Panc1 (cell line): Measurements from ENCODE around the gene FGD1. TPM values are rescaled to one million over a fixed set of nuclear protein-coding genes. Genes with fewer than 3 reads are reported as not detected.

Experiments used
- ATAC-seq: fragments of 200-7000 bp; cut with Tn5 transposase; 2 replicates; pipeline ENCODE4 v1.9.1; 2020; ENCODE audit warnings: mild to moderate bottlenecking, moderate library complexity
- BruUV-seq: library from RNA; stranded (reverse); fragments of 400-500 nt; replicated peaks from 2 replicates; lab custom pipeline; 2021; lab: Mats Ljungman, UMichigan
- CTCF ChIA-PET: fragments of 300-600 bp; sonication (Branson Sonifier 250); formaldehyde crosslinking; loops from one replicate; lab custom pipeline; 2022; ENCODE audit warnings: antibody characterized with exemption; lab: Charles Lee
- POLR2A ChIA-PET: fragments of 300-600 bp; sonication (Branson Sonifier 250); formaldehyde crosslinking; loops from one replicate; lab custom pipeline; 2022; ENCODE audit warnings: antibody characterized with exemption; lab: Charles Lee
- DNase-seq: peaks from one replicate; pipeline ENCODE4 v3.0.0-alpha.2; 2010; ENCODE audit warnings: low read depth, low spot score
- H3K27ac ChIP-seq: 2 replicates; pipeline ENCODE4 v1.5.1; 2011; ENCODE audit warnings: mild to moderate bottlenecking, low read length, inconsistent platforms
- H3K27me3 ChIP-seq: fragments of 200-500 bp; sonication (Bioruptor generic); 2 replicates; pipeline ENCODE4 v1.6.0; 2014; ENCODE audit warnings: low read length, inconsistent platforms; ENCODE audit not compliant: control insufficient read depth, insufficient read depth
- H3K36me3 ChIP-seq: fragments of 200-500 bp; sonication (Bioruptor generic); 2 replicates; pipeline ENCODE4 v1.5.1; 2014; ENCODE audit warnings: inconsistent platforms, mild to moderate bottlenecking, low read length, moderate library complexity; ENCODE audit not compliant: control insufficient read depth, insufficient read depth
- H3K4me1 ChIP-seq: 2 replicates; pipeline ENCODE4 v1.5.1; 2011; ENCODE audit warnings: inconsistent platforms, mild to moderate bottlenecking, low read length, moderate library complexity; ENCODE audit not compliant: control insufficient read depth, insufficient read depth
- H3K4me3 ChIP-seq, 2 experiments: 2 replicates each; pipeline ENCODE4 v1.5.1; 2011 to 2012; ENCODE audit warnings: low read depth in 2 of 2, low read length in 2 of 2, mild to moderate bottlenecking in 2 of 2, inconsistent platforms in 1 of 2, moderate library complexity in 1 of 2
- H3K9me3 ChIP-seq: fragments of 200-500 bp; sonication (Bioruptor generic); 2 replicates; pipeline ENCODE4 v1.5.1; 2014; ENCODE audit warnings: low read depth, mild to moderate bottlenecking, inconsistent platforms, low read length, moderate library complexity; ENCODE audit not compliant: control insufficient read depth, insufficient read depth
- POLR2AphosphoS5 ChIP-seq: IDR thresholded peaks from 2 replicates; pipeline ENCODE4 v1.6.1; 2012; ENCODE audit warnings: mild to moderate bottlenecking, low read depth, low read length, moderate library complexity
- SIN3A ChIP-seq: IDR thresholded peaks from 2 replicates; pipeline ENCODE4 v1.6.1; 2012; ENCODE audit warnings: low read depth, mild to moderate bottlenecking, low read length, moderate library complexity, borderline replicate concordance; ENCODE audit not compliant: insufficient read depth
- TCF7L2 ChIP-seq: IDR thresholded peaks from 2 replicates; pipeline ENCODE4 v1.6.1; 2011; ENCODE audit warnings: mild to moderate bottlenecking, low read depth, low read length, inconsistent platforms
- in situ Hi-C: cut with HindIII; loops from 2 replicates; pipeline ENCODE4 v1.10.0; 2016; ENCODE audit warnings: low sequenced_read_pairs, low pct_unique_long_range_greater_than_20kb
- intact Hi-C: fragments of 100-400 bp; cut with micrococcal nuclease; formaldehyde crosslinking; loops from one replicate; pipeline ENCODE4 v1.10.0; 2022; ENCODE audit not compliant: unreplicated experiment
- total RNA-seq: library from RNA; stranded (reverse); gene quantifications from one replicate; pipeline ENCODE4 v1.2.1, GENCODE V29; 2021; ENCODE audit not compliant: unreplicated experiment
- TF ChIP-seq, protein P1 (sequence below), 2 experiments: IDR thresholded peaks; 2 replicates each; pipeline ENCODE4 v1.6.1; 2011 to 2012; ENCODE audit warnings: low read depth in 2 of 2, control low read depth in 1 of 2, low read length in 1 of 2, mild to moderate bottlenecking in 1 of 2, moderate library complexity in 1 of 2; ENCODE audit not compliant: insufficient read depth in 1 of 2
- TF ChIP-seq, protein P2 (sequence below): fragments of 450-650 bp; IDR thresholded peaks from 2 replicates; pipeline ENCODE4 v1.5.1; 2017; ENCODE audit warnings: mild to moderate bottlenecking

FGD1 gene
- total RNA-seq, 1 experiment from 2014 or later: 14.1 TPM

DNA sequence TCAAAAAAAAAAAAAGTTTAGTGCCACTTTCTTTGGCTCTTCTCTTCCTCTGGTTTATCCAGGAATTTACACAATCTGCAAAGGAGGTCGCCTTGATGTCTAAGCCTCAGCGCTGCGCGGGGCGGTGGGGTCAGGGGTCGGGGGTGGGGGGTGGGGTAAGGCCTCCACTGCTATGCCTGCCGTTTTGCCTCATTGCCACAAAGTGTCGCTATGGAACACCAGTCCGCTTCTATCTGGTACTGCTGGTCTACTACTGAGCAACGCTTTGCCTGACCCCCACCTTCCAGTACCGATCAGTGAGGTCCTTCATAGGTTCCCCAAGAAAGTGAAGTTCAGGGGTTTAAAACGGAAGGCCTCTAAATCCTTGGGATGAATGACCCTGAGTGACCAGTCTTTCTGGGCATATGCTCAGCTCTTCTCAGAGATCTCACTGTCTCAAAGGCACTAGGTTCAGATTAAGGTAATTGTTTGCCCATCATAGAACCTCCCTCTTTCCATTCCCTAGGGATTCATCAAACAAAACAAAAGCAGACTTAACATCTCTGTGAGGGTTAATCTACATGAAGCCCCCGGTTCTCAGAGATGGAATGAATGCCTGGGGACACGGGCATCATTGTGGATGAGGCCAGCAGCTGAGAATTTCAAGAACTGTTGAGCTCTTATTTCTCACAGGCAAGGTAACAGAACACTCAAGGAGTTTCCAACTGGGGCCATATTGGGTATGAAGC lies 72.7 kb downstream of the FGD1 start:
- POLR2A ChIA-PET: no interaction called here
- BruUV-seq: no TSS peak

DNA sequence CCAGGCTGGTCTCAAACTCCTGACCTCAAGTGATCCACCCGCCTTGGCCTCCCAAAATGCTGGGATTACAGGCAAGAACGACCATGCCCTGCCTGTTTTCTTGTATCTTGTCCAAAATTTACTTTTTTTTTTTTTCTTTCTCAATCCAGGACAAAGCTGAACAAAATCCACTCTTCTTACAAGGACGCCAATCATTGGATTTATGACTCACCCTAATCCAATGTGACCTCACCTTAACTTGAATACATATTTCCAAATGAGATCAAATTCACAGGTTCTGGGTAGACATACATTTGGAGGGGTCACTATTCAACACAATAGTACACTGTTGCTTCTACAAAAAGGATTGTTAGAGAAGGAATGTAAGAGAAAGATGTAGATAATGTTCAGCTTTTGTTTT lies 73.9 kb downstream of the FGD1 start:
- POLR2A ChIA-PET: no interaction called here
- no peaks in the 10 kb centered on the region for H3K9me3 ChIP-seq
- no TSS peak for BruUV-seq
- ATAC-seq (no peak), DNase-seq (no peak)
- no peaks in the 10 kb centered on the region for H3K27me3 ChIP-seq
- TF ChIP-seq POLR2AphosphoS5 (no peak), TCF7L2 (no peak), SIN3A (no peak)
- TF ChIP-seq, protein P1, sequence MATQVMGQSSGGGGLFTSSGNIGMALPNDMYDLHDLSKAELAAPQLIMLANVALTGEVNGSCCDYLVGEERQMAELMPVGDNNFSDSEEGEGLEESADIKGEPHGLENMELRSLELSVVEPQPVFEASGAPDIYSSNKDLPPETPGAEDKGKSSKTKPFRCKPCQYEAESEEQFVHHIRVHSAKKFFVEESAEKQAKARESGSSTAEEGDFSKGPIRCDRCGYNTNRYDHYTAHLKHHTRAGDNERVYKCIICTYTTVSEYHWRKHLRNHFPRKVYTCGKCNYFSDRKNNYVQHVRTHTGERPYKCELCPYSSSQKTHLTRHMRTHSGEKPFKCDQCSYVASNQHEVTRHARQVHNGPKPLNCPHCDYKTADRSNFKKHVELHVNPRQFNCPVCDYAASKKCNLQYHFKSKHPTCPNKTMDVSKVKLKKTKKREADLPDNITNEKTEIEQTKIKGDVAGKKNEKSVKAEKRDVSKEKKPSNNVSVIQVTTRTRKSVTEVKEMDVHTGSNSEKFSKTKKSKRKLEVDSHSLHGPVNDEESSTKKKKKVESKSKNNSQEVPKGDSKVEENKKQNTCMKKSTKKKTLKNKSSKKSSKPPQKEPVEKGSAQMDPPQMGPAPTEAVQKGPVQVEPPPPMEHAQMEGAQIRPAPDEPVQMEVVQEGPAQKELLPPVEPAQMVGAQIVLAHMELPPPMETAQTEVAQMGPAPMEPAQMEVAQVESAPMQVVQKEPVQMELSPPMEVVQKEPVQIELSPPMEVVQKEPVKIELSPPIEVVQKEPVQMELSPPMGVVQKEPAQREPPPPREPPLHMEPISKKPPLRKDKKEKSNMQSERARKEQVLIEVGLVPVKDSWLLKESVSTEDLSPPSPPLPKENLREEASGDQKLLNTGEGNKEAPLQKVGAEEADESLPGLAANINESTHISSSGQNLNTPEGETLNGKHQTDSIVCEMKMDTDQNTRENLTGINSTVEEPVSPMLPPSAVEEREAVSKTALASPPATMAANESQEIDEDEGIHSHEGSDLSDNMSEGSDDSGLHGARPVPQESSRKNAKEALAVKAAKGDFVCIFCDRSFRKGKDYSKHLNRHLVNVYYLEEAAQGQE (IDR thresholded peaks at IDR 0.05; ENCODE audit: insufficient read depth in 1 of 2, low read depth in 2 of 2, low read length in 1 of 2): no peak
- TF ChIP-seq, protein P2, sequence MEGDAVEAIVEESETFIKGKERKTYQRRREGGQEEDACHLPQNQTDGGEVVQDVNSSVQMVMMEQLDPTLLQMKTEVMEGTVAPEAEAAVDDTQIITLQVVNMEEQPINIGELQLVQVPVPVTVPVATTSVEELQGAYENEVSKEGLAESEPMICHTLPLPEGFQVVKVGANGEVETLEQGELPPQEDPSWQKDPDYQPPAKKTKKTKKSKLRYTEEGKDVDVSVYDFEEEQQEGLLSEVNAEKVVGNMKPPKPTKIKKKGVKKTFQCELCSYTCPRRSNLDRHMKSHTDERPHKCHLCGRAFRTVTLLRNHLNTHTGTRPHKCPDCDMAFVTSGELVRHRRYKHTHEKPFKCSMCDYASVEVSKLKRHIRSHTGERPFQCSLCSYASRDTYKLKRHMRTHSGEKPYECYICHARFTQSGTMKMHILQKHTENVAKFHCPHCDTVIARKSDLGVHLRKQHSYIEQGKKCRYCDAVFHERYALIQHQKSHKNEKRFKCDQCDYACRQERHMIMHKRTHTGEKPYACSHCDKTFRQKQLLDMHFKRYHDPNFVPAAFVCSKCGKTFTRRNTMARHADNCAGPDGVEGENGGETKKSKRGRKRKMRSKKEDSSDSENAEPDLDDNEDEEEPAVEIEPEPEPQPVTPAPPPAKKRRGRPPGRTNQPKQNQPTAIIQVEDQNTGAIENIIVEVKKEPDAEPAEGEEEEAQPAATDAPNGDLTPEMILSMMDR: no peak
- CTCF ChIA-PET: no interaction called here
- no peak overlapping the region for H3K27ac ChIP-seq
- in situ Hi-C loops: no loop called here
- H3K4me1 ChIP-seq: no peaks in the 10 kb centered on the region
- intact Hi-C loops: no loop called here
- no peak overlapping the region for H3K4me3 ChIP-seq
- H3K36me3 ChIP-seq: no peaks in the 10 kb centered on the region

More for the DNA sequence above, 72.7 kb downstream of the FGD1 start:
- Histone ChIP-seq H3K27me3 (no peaks in the 10 kb centered on the region), H3K4me1 (no peaks in the 10 kb centered on the region), H3K36me3 (no peaks in the 10 kb centered on the region), H3K9me3 (no peaks in the 10 kb centered on the region), H3K27ac (no peak overlapping the region), H3K4me3 (no peak overlapping the region)
- in situ Hi-C loops: no loop called here
- ATAC-seq: no peak
- no peak for DNase-seq
- CTCF ChIA-PET: interaction anchor here (0.7 kb wide), 1 partner anchor 201 kb away, joined by 3 read pairs; no protein-coding TSS in a partner anchor
- intact Hi-C loops: no loop called here
- TF ChIP-seq TCF7L2 (no peak), SIN3A (no peak), POLR2AphosphoS5 (no peak)
- TF ChIP-seq, protein P1 (IDR thresholded peaks at IDR 0.05; ENCODE audit: insufficient read depth in 1 of 2, low read depth in 2 of 2, low read length in 1 of 2): no peak
- TF ChIP-seq, protein P2: no peak
